DOHH2 (cell line): ENCODE results near the gene IL22RA2.

Experiments
- H3F3A ChIP-seq: fragments of 200-600 bp; sonication (generic), shearing (Covaris generic); 2 replicates; pipeline ENCODE4 v1.6.0; 2016; ENCODE audit warnings: antibody characterized with exemption, mild to moderate bottlenecking; ENCODE audit not compliant: control insufficient read depth, insufficient read depth
- H3K27ac ChIP-seq: fragments of 200-600 bp; sonication (generic); 2 replicates; pipeline ENCODE4 v1.5.1; 2014; ENCODE audit warnings: low read depth, mild to moderate bottlenecking, low read length, moderate library complexity
- H3K27me3 ChIP-seq: fragments of 200-600 bp; sonication (generic); 2 replicates; pipeline ENCODE4 v1.6.1; 2014; ENCODE audit warnings: mild to moderate bottlenecking, low read length, mixed read lengths; ENCODE audit not compliant: control insufficient read depth
- H3K36me3 ChIP-seq: fragments of 200-600 bp; sonication (generic); 2 replicates; pipeline ENCODE4 v1.6.1; 2014; ENCODE audit warnings: mild to moderate bottlenecking, low read length, moderate library complexity, mixed read lengths; ENCODE audit not compliant: control insufficient read depth
- H3K4me1 ChIP-seq: fragments of 200-600 bp; sonication (generic); 2 replicates; pipeline ENCODE4 v1.6.1; 2014; ENCODE audit warnings: mild to moderate bottlenecking, low read length, mixed read lengths; ENCODE audit not compliant: control insufficient read depth
- H3K4me2 ChIP-seq: fragments of 200-600 bp; sonication (generic); 2 replicates; pipeline ENCODE4 v1.6.0; 2014; ENCODE audit warnings: mild to moderate bottlenecking, low read length, moderate library complexity
- H3K4me3 ChIP-seq: fragments of 200-600 bp; sonication (generic); 2 replicates; pipeline ENCODE4 v1.5.1; 2014; ENCODE audit warnings: mild to moderate bottlenecking, low read length, mixed read lengths
- H3K79me2 ChIP-seq: fragments of 200-600 bp; sonication (generic); 2 replicates; pipeline ENCODE4 v1.6.1; 2014; ENCODE audit warnings: mild to moderate bottlenecking, low read length, mixed read lengths; ENCODE audit not compliant: control insufficient read depth
- H3K9me2 ChIP-seq: fragments of 200-600 bp; sonication (generic); replicated peaks from 2 replicates; pipeline ENCODE4 v1.6.1; 2014; ENCODE audit warnings: mild to moderate bottlenecking, low read length, mixed read lengths; ENCODE audit not compliant: control insufficient read depth
- H3K9me3 ChIP-seq: fragments of 200-600 bp; sonication (generic); 2 replicates; pipeline ENCODE4 v1.6.1; 2014; ENCODE audit warnings: antibody characterized with exemption, low read length, mixed read lengths; ENCODE audit not compliant: control insufficient read depth, insufficient read depth
- H4K20me1 ChIP-seq: fragments of 200-600 bp; sonication (generic); 2 replicates; pipeline ENCODE4 v1.6.0; 2014; ENCODE audit warnings: low read depth, mild to moderate bottlenecking, antibody characterized with exemption, low read length, moderate library complexity; ENCODE audit not compliant: control insufficient read depth, insufficient read depth
- EZH2phosphoT487 ChIP-seq: fragments of 200-600 bp; sonication (generic); IDR thresholded peaks from 2 replicates; pipeline ENCODE4 v1.6.1; 2017; ENCODE audit warnings: borderline replicate concordance, mild to moderate bottlenecking, antibody characterized with exemption, low read length, moderate library complexity, mixed read lengths
- TF ChIP-seq, protein P1 (sequence below): fragments of 200-600 bp; sonication (generic); IDR thresholded peaks from one replicate; pipeline ENCODE4 v1.5.1; 2014; ENCODE audit warnings: antibody characterized with exemption, mild to moderate bottlenecking, low read depth, low read length; ENCODE audit not compliant: poor library complexity, severe bottlenecking

Gene IL22RA2

DNA sequence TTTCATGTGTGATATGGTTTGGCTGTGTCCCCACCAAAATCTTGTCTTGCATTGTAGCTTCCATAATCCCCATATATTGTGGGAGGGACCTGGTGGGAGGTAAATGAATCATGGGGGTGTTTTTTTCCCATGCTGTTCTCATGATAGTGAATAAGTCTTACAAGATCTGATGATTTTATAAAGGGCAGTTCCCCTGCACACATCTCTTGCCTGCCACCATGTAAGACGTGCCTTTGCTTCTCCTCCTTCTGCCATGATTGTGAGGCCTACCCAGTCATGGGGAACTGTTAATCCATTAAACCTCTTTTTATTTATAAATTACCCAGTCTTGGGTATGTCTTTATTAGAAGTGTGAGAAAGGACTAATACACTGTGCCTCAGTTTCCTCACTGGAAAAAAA, 4.2 kb upstream of the IL22RA2 start:
- H3K4me3 ChIP-seq, result no peak overlapping the region
- H3K27me3 ChIP-seq, result no peaks in the 10 kb centered on the region
- no peaks in the 10 kb centered on the region for H3K36me3 ChIP-seq
- H3K79me2 ChIP-seq, result no peaks in the 10 kb centered on the region
- H3F3A ChIP-seq, result no peaks in the 10 kb centered on the region
- no peaks in the 10 kb centered on the region for H3K9me2 ChIP-seq
- H3K4me2 ChIP-seq, result no peak overlapping the region
- H3K4me1 ChIP-seq, result peaks cover 25% of the 10 kb centered on the region
- H3K9me3 ChIP-seq, result peaks cover 21% of the 10 kb centered on the region
- H4K20me1 ChIP-seq, result no peaks in the 10 kb centered on the region
- no peak for TF ChIP-seq EZH2phosphoT487
- TF ChIP-seq, protein P1, sequence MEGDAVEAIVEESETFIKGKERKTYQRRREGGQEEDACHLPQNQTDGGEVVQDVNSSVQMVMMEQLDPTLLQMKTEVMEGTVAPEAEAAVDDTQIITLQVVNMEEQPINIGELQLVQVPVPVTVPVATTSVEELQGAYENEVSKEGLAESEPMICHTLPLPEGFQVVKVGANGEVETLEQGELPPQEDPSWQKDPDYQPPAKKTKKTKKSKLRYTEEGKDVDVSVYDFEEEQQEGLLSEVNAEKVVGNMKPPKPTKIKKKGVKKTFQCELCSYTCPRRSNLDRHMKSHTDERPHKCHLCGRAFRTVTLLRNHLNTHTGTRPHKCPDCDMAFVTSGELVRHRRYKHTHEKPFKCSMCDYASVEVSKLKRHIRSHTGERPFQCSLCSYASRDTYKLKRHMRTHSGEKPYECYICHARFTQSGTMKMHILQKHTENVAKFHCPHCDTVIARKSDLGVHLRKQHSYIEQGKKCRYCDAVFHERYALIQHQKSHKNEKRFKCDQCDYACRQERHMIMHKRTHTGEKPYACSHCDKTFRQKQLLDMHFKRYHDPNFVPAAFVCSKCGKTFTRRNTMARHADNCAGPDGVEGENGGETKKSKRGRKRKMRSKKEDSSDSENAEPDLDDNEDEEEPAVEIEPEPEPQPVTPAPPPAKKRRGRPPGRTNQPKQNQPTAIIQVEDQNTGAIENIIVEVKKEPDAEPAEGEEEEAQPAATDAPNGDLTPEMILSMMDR, result no peak
- no peak overlapping the region for H3K27ac ChIP-seq

DNA sequence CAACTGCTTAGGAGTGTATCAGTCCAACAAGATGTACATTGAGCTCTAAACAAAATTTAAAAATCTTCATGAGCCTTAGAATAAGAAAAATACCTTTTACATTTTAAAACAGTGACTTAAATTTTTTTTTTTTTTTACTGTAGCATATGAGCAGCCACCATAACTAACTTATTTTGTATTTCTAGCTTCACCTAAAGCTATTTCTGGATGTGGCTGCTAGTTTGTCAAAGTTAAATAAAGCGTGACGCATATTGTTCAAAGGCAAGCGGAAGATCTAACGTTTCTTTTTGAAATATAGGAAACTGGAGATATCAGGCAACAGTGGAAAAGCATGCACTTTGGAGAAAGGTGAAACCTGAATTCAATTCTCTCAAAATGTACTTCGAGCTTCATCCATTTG, 3.3 kb upstream of the IL22RA2 start:
- Histone ChIP-seq H3K4me3 (peak overlapping the region; percentile 19; the same call in 1 of the 2 replicates), H3K27ac (peak overlapping the region; percentile 18; the same call in 1 of the 2 replicates), H3F3A (no peaks in the 10 kb centered on the region), H3K79me2 (no peaks in the 10 kb centered on the region), H3K9me2 (no peaks in the 10 kb centered on the region), H3K27me3 (no peaks in the 10 kb centered on the region), H3K4me1 (peaks cover 33% of the 10 kb centered on the region), H3K36me3 (no peaks in the 10 kb centered on the region), H3K4me2 (peak overlapping the region; percentile 50), H3K9me3 (peaks cover 12% of the 10 kb centered on the region; the same call in 1 of the 2 replicates), H4K20me1 (no peaks in the 10 kb centered on the region)
- TF ChIP-seq EZH2phosphoT487, result no peak
- TF ChIP-seq, protein P1, result no peak

DNA sequence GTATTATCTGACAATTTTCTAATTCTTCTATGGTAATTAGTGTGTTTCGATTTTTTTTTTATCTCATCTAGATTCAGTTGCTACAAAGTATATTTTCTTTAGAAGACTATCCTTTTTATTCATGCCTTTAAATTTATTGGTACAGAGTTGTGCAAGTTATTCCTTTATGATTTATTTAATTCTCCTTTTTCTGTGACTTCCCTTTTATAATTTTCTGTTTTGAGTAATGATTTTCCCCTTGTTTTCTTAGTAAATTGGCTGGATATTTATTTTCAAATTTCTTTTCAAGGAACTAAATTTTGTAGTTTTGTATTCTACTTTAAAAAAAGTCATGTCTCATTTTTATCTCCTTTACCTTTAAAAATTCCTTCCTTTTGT, 2.4 kb upstream of the IL22RA2 start:
- H3K27ac ChIP-seq, result no peak overlapping the region
- no peaks in the 10 kb centered on the region for H3K9me2 ChIP-seq
- H3F3A ChIP-seq, result no peaks in the 10 kb centered on the region
- H3K36me3 ChIP-seq, result no peaks in the 10 kb centered on the region
- H3K4me3 ChIP-seq, result no peak overlapping the region
- TF ChIP-seq EZH2phosphoT487, result no peak
- TF ChIP-seq, protein P1, result no peak
- H3K9me3 ChIP-seq, result peaks cover 7% of the 10 kb centered on the region; the same call in 1 of the 2 replicates
- peaks cover 35% of the 10 kb centered on the region for H3K4me1 ChIP-seq
- H3K4me2 ChIP-seq, result no peak overlapping the region
- H3K27me3 ChIP-seq, result no peaks in the 10 kb centered on the region
- H3K79me2 ChIP-seq, result no peaks in the 10 kb centered on the region
- no peaks in the 10 kb centered on the region for H4K20me1 ChIP-seq
